ENCODE data around the gene CDH23.

- TF ChIP-seq ZNF274 (IDR thresholded peaks at IDR 0.05; ENCODE audit: low read depth, low read length), result no peak
- TF ChIP-seq YY1 (IDR thresholded peaks at IDR 0.05; ENCODE audit: insufficient read depth, insufficient read length), result no peak
- no peak for TF ChIP-seq SUZ12 (IDR thresholded peaks at IDR 0.05; ENCODE audit: extremely low read depth, insufficient read depth, insufficient read length)
Observed at GRCh38 chr10:71481746-71482410, 85.2 kb downstream of the CDH23 start.

All from NT2/D1 (cell line).